Measurements from ENCODE around the gene LILRB1.
"Not testable (repeated sequence)": the region's sequence is repeated elsewhere in the genome, so short reads cannot be mapped to it uniquely, and the experiment has no call there.

Gene LILRB1

DNA sequence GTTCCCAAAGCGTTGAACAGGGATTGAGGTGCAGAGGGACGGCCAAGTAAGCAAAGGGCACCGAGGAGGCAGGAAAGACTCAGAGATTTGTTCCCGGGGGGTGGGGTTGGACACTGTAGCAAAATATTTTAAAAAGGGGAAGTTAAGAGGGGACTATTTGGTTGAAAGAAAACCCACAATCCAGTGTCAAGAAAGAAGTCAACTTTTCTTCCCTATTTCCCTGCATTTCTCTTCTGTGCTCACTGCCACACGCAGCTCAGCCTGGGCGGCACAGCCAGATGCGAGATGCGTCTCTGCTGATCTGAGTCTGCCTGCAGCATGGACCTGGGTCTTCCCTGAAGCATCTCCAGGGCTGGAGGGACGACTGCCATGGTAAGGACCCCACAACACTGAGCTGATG lies at the start of gene LILRB1:
LILRB1 (plus strand) TSS at position 223 of the 400 bp plus-strand sequence. CDS start 590 bp downstream, outside the sequence.
- not testable (repeated sequence) for DNase-seq

DNA sequence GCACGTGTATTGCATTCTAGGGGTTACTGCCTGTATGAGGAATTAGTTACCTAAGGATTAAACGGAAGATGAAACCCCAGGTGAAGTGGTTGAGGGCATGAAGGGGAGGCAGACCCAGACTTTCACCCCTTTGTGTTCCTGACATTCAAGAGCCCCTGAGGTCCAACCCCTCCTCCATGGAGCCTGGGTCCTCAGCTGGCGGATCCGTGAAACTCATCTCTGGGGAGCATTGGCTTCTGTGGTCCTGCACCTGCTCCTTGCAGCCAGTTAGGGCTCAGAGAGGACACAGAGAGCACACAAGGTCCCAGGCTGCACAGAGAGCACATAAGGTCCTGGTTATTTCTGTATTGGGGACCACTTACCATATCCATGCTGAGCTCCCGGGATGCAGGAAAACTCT lies 43.9 kb upstream of the LILRB1 start:
- DNase-seq: no peak

DNA sequence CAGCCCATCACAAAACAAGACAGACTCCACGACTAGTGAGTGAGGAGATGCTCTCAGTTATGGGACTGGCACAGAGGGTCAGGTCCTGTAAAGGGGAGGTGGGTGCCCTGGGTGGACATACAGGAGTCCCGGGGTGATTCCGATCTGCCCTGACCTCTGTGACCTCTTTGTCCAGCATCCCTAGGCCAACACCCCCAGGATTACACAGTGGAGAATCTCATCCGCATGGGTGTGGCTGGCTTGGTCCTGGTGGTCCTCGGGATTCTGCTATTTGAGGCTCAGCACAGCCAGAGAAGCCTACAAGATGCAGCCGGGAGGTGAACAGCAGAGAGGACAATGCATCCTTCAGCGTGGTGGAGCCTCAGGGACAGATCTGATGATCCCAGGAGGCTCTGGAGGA lies 43.3 kb upstream of the LILRB1 start:
- DNase-seq: no peak

DNA sequence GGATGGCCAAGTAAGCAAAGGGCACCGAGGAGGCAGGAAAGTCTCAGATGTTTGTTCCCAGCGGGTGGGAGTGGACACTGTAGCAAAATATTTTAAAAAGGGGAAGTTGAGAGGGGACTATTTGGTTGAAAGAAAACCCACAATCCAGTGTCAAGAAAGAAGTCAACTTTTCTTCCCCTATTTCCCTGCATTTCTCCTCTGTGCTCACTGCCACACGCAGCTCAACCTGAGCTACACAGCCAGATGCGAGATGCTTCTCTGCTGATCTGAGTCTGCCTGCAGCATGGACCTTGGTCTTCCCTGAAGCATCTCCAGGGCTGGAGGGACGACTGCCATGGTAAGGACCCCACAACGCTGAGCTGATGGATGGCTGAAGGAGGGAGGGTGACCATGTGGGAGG lies 36.8 kb upstream of the LILRB1 start, which contains the start of gene LILRA1:
LILRA1 (plus strand) TSS at position 188 of the 400 bp plus-strand sequence. CDS start 613 bp downstream, outside the sequence.
- DNase-seq: not testable (repeated sequence)

DNA sequence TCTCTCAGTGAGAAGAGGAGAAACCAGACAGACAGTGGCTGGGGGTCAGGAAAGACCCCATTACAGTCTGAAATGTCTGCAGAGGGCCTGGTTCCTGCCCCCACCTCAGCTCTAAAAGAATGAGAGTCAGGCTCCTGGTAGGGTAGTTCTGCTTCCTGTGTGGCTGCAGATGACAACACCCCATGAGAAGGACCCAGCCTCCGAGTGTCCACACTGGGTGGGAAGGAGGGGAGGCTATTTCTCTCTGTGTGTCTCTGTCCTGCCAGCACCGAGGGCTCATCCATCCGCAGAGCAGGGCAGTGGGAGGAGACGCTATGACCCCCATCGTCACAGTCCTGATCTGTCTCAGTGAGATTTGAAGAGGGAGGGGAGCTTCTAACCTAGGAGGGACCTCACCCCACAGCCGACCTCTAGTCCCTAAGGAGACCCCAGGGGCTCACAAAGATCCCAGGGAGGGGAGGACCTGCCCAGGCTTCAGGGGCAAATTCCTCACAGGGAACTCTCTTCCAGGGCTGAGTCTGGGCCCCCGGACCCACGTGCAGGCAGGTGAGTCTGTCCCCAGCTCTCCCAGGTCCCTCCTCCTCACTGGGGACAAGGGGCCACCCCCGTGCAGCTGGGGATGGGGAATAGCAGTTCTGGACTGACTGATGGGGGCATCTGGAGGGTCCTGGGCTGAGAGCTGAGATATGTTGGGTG lies 36.2 kb upstream of the LILRB1 start:
- not testable (repeated sequence) for DNase-seq

DNA sequence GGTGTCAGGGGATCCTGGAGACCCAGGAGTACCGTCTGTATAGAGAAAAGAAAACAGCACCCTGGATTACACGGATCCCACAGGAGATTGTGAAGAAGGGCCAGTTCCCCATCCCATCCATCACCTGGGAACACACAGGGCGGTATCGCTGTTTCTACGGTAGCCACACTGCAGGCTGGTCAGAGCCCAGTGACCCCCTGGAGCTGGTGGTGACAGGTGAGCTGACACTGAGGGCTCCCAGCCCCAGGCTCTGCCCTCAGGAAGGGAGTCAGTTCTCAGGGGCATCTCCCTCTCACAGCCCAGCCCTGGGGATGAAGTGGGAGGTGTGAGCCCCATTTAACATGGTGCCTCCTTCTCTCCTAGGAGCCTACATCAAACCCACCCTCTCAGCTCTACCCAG lies 35.5 kb upstream of the LILRB1 start:
- DNase-seq: no peak

DNA sequence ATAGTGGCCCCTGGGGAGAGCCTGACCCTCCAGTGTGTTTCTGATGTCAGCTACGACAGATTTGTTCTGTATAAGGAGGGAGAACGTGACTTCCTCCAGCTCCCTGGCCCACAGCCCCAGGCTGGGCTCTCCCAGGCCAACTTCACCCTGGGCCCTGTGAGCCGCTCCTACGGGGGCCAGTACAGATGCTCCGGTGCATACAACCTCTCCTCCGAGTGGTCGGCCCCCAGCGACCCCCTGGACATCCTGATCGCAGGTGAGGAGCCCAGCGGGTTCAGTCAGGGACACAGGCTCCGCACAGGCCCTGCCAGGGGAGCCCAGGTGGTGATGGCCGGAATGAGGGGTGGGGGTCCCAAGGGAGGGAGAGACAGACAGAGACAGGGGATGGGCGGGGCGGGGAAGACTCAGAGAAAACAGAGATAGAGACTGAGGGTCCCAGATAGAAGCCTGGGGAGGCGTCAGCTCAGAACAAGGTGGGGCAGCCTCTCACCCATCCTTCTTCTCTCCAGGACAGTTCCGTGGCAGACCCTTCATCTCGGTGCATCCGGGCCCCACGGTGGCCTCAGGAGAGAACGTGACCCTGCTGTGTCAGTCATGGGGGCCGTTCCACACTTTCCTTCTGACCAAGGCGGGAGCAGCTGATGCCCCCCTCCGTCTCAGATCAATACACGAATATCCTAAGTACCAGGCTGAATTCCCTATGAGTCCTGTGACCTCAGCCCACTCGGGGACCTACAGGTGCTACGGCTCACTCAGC lies 34.4 kb upstream of the LILRB1 start:
- not testable (repeated sequence) for DNase-seq

DNA sequence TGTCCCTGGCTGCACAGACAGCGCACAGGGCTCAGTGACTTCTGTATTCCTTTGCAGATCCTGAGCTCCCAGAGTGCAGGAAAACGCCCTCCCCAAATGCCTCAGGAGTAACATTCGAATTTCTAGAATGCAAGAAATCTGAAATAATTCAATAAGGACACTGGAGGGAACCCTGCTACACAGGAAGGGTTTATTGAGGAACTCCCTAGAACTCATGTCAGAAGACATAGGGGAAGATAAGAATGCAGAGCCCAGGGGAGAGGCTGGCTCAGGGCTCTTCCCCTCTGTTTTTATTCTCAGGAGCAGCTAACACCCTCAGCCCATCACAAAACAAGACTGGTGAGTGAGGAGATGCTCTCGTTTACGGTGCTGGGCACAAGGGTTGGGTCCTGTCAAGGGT lies 30.1 kb upstream of the LILRB1 start:
- no peak for DNase-seq

DNA sequence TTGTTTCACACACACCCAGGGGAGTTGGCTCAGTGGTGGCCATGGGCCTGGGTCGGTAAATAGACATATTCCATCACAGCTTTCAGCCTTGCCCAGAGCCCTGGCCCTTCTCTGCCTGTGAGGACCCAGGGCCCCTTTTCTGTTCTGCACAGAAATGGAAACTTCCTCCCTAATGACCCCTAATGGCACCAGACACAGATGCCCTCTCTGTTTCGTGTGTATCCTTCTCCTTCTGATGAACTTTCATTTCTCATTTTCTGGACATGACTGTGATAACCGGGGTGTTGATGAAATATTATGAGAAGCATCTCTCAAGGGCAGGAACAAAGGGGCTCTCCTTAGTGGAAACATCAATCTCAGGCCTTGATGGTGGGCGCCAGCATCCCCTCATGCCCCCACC lies 24.1 kb upstream of the LILRB1 start:
- no peak for DNase-seq

DNA sequence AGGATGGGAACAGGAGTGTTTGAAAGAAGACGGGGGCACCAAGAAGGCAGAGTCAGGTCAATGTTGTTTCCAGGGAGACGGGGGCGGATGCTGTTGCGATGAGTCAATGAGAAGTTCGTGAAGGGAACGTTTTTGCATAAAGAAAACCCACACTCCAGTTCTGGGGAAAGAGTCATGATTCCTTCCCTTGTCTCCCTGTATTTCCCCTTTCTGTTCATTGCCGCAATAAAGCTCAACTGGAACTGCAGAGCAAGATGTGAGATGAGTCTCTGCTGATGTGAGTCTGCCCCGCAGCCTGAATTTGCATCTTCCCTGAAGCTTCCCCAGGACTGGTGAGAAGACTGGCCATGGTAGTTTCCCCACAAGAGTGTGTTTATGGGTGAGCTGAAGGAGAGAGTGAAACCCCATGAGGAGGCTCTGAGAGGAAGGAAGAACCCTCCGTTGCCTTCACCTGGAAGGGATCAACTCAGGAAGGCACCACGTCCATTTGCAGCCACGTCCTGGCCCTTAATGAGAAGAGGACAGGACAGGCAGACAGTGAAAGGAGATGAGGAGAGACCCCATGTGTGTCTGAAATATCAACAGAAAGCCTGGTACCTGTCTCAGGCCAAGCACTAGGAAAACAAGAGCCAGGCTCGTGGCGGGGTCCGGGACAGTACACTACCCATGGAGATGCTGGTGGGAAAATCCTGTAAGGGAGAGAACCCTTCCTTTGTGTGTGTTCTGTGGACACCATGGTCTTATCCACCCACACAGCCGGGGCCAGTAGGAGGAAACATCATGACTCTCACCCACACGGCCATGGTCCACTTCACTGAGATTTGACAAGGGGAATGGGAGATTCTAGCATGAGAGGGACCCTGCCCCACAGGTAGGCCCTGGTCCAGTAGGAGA lies 23.1 kb upstream of the LILRB1 start:
- DNase-seq: no peak

DNA sequence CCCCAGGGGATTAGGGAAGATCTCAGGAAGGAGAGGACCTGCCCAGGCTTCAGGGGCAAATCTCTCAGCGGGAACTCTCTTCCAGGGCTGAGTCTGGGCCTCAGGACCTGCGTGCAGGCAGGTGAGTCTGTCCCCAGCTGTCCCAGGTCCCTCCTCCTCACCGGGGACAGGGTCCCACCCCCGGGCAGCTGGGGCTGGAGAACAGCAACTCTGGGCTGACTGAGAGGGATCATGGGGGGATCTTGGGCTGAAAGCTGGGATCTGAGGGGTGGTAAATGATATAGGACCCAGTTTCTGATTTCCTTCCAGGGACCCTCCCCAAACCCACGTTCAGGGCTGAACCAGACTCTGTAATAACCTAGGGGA lies 22.5 kb upstream of the LILRB1 start:
- DNase-seq: no peak

DNA sequence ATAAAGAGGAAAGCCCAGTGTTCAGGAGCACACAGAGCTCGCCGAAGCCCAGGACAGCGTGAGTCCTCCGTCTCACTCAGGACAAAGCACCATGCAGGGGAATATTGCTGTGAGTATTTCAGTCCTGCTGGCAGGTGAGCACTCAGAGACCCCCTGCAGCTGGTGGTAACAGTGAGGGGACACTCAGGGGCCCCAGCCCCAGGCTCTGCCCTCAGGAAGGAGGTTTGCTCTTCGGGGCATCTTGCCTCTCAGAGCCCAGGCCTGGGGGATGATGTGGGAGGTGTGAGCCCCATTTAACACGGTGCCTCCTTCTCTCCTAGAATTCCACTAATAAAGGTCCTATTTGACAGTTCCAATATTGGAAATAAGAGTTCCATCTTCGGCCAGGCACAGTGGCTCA lies 22.1 kb upstream of the LILRB1 start:
- no peak for DNase-seq

DNA sequence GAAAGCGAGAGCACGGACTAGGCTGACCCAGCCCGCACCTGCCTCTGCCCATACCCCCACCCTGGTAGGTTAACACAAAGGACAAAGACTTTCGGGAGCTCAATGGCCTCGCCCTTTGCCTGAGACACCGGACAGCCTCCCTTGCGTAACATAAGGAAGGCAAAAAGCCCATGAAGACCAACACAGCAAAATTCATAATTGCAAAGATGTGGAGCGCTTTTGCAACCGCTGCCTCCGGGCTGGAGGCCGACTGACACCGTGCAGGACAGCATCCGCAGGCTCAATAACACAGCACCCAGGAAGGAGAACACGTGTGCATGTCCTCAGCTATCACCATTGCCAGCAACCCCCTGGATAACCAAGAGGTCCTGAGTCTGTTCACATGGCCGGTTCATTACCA lies 21.5 kb upstream of the LILRB1 start:
- DNase-seq: no peak

DNA sequence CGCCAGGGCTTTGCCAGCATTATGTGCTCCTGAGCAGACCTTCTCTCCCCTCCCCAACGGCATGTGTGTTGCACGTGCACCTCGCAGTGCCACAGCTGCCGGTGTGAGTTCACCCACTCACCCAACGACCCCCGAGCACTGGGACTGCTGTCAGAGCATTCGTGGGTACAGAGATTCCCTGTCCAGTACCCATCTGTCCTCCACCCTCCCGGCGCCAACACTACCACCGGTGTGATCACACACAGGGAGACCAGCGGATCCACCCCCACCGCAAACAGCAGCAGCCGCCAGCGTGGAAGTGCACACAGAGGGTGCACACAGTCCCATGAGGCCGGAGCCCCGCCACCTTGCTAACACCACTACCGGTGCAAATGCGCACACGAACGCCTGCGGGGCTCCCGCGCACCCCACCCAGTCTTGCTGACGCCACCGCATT lies 20.9 kb upstream of the LILRB1 start:
- no peak for DNase-seq

DNA sequence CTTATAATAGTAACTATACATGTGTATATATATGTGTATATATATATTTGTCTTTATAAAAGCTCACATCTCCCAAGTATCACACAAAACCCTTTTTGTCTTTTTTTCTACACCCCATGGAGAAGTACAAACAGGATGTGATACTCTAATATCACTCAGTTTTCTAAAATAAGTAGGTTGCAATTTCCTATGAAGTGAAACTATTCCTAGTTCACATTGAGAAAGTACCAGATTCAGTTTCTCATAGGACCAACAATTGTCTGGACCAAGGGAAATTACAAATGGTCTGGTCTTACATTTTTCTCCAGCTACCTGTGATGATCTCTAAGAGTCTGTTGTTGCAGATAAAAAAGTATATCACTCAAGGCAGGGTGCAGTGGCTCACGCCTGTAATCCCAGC lies 17.9 kb upstream of the LILRB1 start:
- DNase-seq: no peak

DNA sequence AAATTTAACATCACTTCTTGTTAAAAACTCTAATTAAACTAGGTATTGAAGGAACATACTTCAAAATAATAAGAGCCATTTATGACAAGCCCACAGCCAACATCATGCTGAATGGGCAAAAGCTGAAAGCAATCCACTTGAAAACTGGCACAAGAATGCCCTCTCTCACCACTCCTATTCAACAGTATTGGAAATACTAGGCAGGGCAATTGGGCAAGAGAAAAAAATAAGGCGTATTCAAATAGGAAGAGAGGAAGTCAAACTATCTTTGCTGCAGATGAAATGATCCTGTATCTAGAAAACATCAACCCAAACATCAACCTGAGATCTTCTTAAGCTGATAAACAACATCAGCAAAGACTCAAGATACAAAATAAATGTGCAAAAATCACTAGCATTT lies 15.6 kb upstream of the LILRB1 start:
- no peak for DNase-seq

DNA sequence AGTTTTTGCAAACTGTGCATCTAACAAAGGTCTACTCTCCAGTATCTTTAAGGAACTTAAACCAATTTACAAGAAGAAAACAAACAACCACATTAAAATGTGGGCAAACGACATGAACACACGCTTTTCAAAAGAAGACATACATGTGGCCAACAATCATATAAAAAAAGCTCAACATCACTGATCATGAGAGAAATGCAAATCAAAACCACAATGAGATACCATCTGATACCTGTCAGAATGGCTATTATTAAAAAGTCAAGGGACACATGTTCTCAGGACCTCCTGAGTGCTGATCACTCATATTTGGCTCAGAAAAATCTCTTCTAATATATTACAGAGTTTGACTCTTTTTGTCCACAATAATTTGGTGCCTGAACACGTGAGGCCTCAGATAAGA lies 14.2 kb upstream of the LILRB1 start:
- DNase-seq: no peak

DNA sequence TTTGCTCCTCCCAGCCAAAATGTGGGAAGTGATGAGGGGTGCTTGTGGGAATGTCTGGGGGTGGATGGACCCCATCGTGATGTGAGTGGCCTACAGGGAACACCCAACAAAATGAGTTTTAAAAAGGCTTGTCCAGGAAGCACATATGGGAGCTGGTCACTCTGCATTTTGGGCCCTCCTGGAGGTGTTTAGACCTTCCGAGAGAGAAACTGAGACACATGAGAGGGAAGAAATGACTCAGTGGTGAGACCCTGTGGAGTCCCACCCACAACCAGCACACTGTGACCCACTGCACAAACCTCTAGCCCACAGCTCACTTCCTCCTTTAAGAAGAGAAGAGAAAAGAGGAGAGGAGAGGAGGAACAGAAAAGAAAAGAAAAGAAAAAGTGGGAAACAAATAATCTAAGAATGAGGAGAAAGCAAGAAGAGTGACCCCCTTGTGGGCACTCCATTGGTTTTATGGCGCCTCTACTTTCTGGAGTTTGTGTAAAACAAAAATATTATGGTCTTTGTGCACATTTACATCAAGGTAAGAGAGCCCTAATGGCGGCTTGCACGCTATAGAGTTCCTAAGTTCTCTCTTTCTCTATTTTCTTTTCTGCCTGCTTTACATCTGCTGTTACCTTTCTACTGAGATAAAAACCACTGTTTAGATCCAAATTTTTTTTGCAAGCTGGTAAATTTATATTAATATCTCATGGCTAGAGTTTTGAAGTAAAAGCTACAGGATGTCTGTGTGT lies 13.3 kb upstream of the LILRB1 start:
- no peak for DNase-seq

DNA sequence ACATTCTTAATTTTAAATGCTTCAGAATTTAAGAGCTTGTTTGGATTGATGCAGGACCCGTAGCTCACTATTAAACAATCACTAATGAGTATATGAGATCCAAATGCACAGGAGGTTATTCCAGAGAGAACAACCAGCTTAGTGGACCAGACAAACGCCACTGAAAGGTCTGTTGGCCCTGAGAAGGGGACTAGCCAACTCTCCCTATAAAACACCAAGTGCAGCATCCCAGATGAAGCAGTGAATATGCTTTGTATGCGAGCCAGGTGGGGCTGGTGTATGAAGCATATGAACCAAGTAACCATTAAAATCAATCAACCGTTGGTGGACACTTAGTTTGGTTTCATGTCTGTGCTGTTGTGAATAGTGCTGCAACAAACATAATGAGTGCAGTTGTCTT lies 9.8 kb upstream of the LILRB1 start:
- DNase-seq: no peak

DNA sequence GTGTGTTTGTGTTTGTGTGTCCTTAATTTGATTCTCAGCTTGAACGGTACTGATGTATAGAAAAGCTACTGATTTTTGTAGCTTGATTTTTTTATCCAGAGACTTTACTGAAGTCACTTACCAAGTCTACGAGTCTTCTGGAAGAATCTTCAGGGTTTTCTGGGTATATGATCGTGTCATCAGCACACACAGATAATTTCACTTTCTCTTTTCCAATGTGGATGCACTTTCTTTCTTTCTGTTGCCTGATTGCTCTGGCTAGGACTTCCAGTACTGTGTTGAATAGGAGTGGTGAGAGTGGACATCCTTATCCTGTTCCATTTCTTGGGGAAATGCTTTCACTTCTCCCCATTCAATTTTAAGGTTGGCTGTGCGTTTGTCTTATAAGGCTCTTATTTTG lies 7.9 kb upstream of the LILRB1 start:
- DNase-seq: no peak

DNA sequence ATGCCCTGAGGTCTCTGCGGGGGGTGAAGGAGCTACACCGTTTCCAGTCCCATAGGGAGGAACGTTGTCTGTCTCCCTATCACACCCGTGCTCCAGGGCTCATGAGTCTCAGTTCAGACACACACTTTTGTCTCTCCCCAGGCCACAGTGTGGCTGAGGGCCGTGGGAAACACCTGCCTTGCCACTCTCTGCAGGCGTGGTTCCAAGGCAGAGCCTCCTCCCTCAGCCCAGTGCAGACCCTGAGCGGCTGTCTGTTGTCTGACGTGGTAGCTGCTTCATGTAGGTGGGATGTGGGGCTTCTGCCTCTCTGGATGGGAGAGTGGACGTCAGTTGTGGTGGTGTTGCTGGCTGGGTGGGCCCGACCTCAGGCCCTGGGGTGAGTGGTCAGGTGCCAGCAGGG lies 6.0 kb upstream of the LILRB1 start:
- DNase-seq: not testable (repeated sequence)

DNA sequence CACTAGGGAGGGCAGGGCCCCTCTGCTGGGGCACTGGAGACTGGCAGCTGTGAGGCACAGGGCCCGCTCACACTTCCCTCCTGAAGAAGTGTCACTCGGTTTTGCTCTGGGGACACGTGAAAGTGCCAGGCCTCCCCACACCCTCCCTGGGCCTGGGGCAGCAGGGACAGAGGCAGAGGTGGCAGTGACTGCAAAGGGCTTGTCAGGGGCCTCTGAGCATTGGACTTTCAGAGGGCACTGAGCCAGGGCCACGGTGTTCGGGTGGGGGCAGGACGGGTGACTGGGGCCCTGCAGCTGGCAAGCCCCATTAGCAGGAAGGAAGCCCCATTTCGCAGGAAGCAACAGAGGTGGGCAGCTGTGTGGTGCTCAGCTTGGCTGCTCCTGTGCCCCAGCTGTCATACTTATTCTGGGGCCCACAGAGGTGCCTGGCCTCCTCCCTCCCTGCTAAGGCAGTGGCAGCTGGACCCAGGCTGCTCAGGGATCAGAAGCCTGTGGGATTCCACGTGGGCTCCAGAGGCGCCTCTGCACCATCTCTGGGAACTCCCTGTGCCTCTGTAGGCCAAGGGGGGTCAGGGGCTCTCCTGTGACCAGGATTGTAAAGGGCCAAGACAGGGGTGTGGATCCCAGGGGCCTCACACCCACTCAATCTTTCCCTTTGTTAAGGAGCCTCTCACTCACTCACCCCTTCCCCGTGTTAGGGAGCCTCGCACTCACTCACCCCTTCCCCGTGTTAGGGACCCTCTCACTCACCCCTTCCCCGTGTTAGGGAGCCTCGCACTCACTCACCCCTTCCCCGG lies 5.2 kb upstream of the LILRB1 start:
- not testable (repeated sequence) for DNase-seq
